GM18870 (cell line): Measurements from ENCODE around the gene CAMK1D.

Experiments
- ATAC-seq: cut with Tn5 transposase; IDR thresholded peaks from one replicate; pipeline ENCODE4 v1.9.1; 2021; ENCODE audit warnings: moderate library complexity; ENCODE audit not compliant: unreplicated experiment

Gene CAMK1D

GRCh38 chr10:12642036-12642435 lies 292.7 kb downstream of the CAMK1D start:
- ATAC-seq, result no peak

- no peak for ATAC-seq
Measured at GRCh38 chr10:12643279-12643678, 293.9 kb downstream of the CAMK1D start.

DNA sequence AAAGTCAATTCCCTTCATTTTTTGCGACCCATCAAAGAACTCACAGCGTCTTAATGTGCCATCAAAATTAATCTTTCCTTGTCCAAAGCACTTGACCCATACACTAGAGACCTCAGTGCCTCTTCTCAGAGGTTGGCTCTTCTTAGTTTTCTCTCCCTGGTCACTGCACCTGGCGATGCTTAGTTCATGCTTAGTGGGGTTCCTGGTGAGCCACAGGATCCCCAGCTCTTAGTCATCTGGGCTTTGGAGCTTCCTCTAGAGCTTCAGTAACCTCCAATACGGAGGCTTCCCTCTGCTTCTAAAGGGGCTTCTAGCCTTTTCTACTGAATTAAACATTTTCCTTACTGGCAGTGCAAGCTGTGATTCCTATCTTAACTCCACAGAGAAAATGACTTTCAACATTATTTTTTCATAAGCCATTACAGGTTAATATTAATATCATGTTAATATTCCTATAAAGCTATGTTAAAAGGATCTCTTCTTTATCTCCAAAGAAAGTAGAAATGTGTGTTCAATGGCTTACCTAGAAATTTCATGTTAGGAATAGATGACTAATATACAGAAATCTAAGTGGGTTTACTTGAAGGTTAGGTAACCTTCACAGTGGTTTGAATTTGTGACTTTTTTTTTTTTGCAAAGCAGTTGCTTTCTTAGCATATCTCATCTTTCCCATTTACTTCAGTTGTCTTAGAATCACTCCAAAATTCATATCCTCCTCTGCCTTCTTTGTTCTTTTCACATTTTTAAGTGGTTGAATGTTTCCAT lies 295.2 kb downstream of the CAMK1D start:
- no peak for ATAC-seq

DNA sequence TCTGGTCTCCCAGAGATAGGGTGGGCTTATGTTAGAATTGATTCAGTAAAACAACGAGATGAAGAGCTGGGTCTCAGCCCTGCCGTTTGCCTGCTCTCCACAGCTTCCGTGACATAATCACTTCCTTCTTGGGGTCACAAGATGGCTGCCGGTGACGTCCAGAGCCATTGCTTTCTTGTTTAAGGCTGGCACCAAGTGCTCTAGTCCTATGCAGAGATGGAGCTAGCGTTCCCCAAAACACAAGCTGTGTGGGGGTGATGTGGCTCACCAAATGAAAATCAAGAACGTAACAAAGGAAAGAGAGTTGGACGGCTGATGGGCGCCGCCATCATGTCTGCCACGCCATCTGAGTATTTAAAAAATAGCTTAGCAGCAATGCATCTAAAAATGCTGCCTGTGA lies 296.1 kb downstream of the CAMK1D start:
- ATAC-seq, result no peak

GRCh38 chr10:12649012-12649584 lies 299.8 kb downstream of the CAMK1D start:
- ATAC-seq, result no peak

DNA sequence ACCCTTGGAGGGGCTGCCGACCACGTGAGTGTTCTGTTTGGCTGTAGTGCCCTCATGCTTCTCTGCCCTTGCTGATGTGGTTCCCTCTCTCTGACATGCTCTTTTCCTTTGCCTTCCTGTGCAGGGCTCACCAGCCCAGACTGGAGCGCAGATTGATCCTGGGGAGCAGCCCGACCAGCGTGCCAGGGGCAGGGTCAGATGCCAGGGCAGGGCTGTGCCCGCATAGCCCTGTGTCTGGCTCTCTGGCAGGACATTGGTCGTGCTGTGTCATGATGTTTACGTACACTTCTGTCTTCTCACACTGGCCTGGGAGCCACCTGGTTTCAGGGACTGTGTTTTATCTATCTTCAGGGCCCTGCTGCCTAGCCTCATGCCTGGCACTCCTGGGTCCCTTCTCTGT lies 300.8 kb downstream of the CAMK1D start:
- ATAC-seq, result no peak

GRCh38 chr10:12650538-12651298 lies 301.4 kb downstream of the CAMK1D start:
- ATAC-seq, result no peak

GRCh38 chr10:12655940-12656339 lies 306.6 kb downstream of the CAMK1D start:
- no peak for ATAC-seq

GRCh38 chr10:12656518-12657142 lies 307.3 kb downstream of the CAMK1D start:
- no peak for ATAC-seq

GRCh38 chr10:12657489-12657888 lies 308.1 kb downstream of the CAMK1D start:
- no peak for ATAC-seq

GRCh38 chr10:12658526-12658925 lies 309.2 kb downstream of the CAMK1D start:
- ATAC-seq, result no peak

DNA sequence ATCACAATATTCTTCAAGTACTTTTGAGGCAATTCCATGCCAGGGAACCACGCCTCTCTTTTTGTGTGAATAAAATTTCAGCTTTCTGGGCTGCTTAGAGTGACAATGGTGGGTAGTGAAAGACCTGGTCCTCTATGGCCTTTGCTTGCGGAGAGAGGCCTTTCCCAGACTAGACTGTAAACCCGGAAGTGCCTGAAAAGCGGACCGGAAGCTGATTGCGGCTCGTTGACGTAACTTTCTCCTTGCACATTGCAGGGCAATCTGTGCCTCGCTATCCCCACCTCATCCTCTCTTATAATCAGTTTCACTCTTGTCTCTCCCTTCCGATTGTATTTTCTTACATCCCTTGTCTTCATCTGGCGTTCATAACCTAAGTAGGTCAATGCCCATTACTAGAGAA lies 310.4 kb downstream of the CAMK1D start:
- no peak for ATAC-seq

DNA sequence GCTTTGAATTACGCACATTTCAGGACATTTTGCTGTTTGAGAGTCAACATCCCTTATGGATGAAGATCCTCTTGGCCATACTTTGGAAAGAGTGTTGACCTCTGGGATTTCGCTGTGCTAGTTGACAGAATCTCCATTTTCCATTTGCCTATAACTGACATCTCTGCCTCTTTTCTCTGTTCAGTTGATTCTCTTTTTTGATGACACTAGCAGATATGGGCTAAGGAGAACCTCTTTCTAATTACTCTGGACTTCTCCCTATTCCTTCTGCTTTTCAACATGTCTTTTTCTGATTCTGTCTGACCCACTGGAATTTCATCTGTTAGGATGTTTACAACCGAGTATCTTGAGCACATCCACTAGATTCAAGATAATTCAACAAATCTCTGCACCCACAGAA lies 311.5 kb downstream of the CAMK1D start:
- no peak for ATAC-seq

GRCh38 chr10:12661671-12662070 lies 312.3 kb downstream of the CAMK1D start:
- no peak for ATAC-seq

- no peak for ATAC-seq
Measured at GRCh38 chr10:12663863-12664262, 314.5 kb downstream of the CAMK1D start.

- no peak for ATAC-seq
Measured at GRCh38 chr10:12665501-12665900, 316.2 kb downstream of the CAMK1D start.

DNA sequence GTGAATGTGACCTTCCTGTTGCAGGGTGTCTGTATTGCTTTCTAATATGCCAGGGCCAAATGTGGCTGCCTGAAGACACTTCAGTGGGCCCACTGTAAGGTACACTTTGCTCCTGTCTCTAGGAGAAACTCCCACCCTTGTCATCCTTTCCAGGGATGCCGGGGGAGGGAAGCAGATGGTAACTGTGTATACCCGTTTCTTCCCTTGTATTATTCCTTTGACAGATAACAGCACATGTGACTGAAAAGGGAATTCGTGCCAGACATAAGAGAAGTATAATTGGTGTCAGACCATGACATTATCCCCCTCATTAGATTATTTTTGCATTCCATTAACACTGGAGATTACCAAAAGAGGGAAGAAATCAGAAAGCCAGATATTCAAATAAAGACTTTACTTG lies 317.7 kb downstream of the CAMK1D start:
- no peak for ATAC-seq

DNA sequence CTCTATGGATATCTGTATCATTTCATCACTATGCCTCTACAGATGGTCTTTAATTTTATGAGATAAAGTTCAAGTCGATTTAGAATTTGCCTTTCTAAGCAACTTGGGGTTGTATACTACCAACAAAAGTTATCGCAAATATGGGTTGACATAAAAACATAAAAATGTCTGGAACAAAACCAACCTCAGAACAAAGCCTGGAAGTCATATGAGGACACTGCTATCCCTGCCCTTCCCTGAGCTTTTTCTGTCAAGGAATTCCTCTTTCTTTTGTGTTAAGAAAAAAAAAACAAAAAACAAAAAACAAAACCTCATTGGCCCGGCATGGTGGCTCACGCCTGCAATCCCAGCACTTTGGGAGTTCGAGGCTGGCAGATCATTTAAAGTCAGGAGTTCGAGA lies 319.3 kb downstream of the CAMK1D start:
- no peak for ATAC-seq

DNA sequence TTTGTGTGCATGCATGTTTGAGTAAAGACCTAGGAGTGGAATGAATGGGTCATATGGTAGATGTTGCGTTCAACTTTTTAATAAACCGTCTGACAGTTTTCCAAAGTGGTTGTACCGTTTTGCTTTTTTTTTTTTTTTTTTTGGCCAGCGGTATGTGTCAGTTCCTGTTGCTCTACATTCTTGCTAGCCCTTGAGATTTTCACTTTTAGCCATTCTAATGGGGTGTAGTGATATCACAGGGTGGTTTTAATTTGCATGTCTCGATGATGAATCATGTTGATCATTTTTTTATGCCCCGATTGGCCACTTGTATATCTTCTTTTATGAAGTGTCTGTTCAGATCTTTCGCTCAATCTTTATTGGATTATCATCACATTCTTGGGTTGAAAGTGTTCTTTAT lies 320.7 kb downstream of the CAMK1D start:
- no peak for ATAC-seq

DNA sequence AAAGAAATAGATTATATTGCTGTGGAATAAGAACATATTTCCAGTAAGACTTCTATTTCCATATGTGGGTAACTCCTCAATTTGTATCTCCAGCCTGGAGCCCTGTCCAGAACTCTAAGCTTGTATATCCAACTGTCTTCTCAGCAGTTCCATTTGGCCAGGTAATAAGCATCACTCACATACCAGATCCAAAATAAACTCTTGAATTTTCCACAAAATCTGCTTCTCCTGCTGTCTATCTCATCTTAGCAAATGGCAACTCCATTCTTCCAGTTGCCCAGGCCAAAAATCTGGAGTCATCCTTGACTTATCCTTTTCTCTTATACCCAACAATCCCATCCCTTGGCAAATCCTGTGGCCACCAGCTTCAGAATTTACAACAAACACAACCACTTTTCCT lies 325.8 kb downstream of the CAMK1D start:
- ATAC-seq, result no peak

- no peak for ATAC-seq
Measured at GRCh38 chr10:12679636-12680035, 330.3 kb downstream of the CAMK1D start.

DNA sequence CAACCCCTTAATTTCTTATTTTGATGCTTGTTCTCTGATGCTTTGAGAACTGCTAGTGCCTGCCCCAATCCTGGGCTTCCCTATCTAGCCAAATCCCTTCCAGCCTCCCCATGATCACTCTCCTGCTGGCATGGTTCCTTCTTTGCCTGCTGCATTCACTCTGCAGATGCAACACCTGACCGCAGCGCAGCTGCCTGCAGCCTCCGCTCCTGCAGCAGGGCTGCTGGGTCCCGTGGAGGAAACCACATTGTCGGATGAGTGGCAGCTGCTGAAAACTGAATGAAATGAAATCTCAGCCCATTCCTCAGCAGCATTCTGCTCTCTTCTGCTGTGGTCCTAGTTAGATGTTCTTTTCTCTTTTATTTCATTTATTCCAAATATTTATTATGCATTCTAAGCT lies 331.9 kb downstream of the CAMK1D start:
- ATAC-seq, result no peak
